Skin of body (tissue), 2 donors: ENCODE results near the gene HAAO. TPM values are rescaled to one million over a fixed set of nuclear protein-coding genes. Genes with fewer than 3 reads are reported as not detected.
"Not testable (repeated sequence)": the region's sequence is repeated elsewhere in the genome, so short reads cannot be mapped to it uniquely, and the experiment has no call there.

Experiments
- DNase-seq: peaks from one replicate; lab custom pipeline; 2025; lab: John Stamatoyannopoulos, UW
- total RNA-seq: library from RNA; depleted of rRNA; stranded (reverse); fragments of >200 nt; gene quantifications from one replicate; pipeline ENCODE4 v1.2.3, GENCODE V29; 2014

HAAO gene
- total RNA-seq, 1 donor from 2014 or later, result 7.0 TPM

GRCh38 chr2:42752314-42752713, 40.1 kb downstream of the HAAO start:
- DNase-seq, result no peak

DNA sequence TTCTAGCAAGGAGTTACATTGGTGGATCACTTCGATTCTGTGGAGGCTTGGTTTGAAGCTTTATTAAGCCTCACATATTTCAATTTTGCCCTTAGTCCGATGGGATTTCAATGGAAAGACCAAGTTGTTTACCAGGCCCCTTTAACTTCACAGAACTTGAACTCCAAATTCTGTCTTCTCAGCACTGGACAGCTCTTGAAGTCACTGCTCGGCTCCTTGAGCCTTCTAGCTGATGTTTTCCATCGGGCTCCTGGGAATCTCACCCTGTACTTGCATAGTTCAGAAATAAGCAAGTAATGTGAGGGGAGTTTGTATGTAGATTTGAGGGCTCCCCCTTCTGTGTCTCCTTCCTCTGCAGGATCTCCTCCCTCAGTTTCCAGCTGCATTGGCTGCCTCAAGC, 43.5 kb downstream of the HAAO start:
- DNase-seq, result no peak

GRCh38 chr2:42747422-42747821, 45.0 kb downstream of the HAAO start:
- no peak for DNase-seq

GRCh38 chr2:42744545-42745082, 47.8 kb downstream of the HAAO start:
- DNase-seq, result no peak

- no peak for DNase-seq
These were observed 48.8 kb downstream of the HAAO start for GRCh38 chr2:42743659-42743990.

- no peak for DNase-seq
These were observed 49.4 kb downstream of the HAAO start for GRCh38 chr2:42742740-42743658.

- DNase-seq, result no peak
These were observed 51.2 kb downstream of the HAAO start for GRCh38 chr2:42741140-42741539.

GRCh38 chr2:42736598-42737322, 55.6 kb downstream of the HAAO start:
- DNase-seq, result no peak

GRCh38 chr2:42733852-42734251, 58.5 kb downstream of the HAAO start:
- DNase-seq, result no peak

- not testable (repeated sequence) for DNase-seq
These were observed 61.1 kb downstream of the HAAO start for GRCh38 chr2:42731316-42731715.

DNA sequence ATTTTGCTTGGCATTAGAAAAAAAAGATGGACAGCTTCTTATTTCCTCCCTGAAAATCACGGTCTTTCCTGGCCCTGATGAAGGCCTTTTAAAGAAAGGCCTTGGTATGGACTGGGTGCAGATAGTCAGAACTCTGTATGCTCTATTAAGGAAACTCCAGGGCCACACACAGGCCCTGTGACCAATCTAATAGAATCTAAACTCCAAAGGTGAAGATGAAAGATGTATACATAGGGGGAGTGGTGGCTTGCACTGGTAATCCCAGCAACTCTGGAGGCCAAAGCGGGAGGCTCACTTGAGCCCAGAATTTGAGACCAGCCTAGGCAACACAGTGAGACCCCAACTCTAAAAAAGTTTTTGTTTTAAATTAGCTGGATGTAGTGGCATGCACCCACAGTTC, 65.7 kb downstream of the HAAO start:
- DNase-seq, result no peak

- DNase-seq, result no peak
These were observed 66.7 kb downstream of the HAAO start for GRCh38 chr2:42725657-42726056.

DNA sequence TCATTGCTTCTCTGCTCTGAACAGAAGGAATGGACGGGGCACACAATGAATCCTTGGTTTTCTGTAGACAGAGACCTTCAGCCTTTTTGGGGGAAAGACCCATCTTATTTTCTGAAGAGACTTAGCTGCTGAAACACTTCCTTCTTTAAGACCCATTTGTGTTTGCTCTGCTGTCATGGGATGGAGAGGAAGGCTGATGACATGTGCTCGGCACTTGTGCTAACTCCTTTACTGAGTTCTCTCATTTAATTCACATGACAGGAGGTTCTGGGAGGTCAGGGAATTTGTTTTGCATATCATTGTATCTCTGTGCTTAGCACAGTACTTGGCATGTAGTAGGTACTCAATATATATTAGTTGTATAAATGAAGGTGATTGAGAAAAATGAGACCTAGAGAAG, 67.5 kb downstream of the HAAO start:
- no peak for DNase-seq

- DNase-seq, result no peak
These were observed 68.9 kb downstream of the HAAO start for GRCh38 chr2:42723465-42723864.

DNA sequence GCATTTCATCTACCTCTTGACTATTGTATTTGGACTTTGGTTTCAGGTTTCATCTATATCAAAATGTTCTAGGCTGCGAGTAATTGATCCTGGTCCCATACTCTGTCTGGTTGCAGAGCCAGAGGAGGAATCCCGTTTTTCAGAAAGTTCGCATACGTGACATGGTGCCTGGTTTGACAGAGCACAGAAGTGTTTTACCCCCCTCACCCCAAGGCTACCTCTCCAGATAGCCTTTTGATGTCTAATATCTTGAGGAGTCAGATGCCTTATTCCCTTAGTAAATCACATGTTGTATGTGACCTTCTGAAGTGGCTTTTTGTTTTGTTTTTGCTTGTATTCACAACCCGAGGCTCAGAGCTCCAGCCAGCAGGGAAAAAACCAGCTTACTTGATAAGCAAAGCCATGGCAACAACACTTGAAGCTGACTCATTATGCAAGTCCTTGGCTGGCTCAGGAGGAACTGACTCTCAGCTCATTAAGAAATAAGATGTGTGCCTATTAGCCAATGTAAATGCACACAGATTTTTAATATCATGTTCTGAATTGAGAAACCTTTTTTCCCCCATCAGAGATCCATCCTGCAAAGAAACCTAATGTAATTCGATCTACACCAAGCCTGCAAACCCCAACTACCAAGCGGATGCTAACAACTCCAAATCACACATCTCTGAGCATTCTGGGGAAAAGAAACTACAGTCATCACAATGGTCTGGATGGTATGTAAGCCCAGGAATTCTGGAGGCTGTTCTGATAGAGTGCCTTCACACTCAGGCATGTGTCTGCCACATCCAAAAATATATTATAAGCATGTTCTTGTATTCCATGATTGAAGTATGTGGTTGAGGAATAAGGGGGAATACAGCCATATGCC, 69.8 kb downstream of the HAAO start:
- no peak for DNase-seq

DNA sequence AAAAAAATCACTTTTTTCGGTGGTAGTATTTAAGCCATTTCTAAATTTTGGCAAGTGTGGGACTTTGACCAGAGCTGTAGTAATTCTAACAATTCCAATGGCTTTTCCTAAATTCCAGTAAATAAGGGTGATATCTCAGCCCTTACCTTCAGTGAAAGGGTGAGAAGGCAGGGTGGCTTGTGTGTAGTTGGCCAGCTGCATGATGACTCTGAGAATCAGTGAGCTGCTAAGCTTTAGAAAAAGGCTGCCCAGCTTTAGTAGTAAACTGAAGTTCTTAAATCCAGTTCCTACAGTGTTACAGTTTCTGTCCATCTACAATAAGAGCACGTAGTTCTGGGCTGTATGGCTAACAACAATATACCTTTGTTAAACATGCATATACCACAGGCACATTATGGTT, 70.5 kb downstream of the HAAO start:
- no peak for DNase-seq

Other genes with a start within 250 kb of the HAAO start
- 34.3 TPM for gene MTA3, start 224.0 kb downstream of the HAAO start, total RNA-seq
- gene OXER1, start 28.4 kb downstream of the HAAO start, total RNA-seq, result 1.1 TPM